IPS-NIHi11 (cell line): ENCODE data around the gene WLS.
"Not testable (repeated sequence)": the region's sequence is repeated elsewhere in the genome, so short reads cannot be mapped to it uniquely, and the experiment has no call there.

Source experiments
- DNase-seq: peaks from one replicate; pipeline ENCODE4 v3.0.0; 2012; ENCODE audit warnings: mixed read lengths, low spot score

Gene WLS

GRCh38 chr1:68198752-68199151 is 33.6 kb downstream of the WLS start:
- DNase-seq, result no peak

- DNase-seq, result no peak
These were observed 34.4 kb downstream of the WLS start for GRCh38 chr1:68197891-68198290.

GRCh38 chr1:68197461-68197860 is 34.9 kb downstream of the WLS start:
- no peak for DNase-seq

- no peak for DNase-seq
These were observed 35.6 kb downstream of the WLS start for GRCh38 chr1:68196676-68197075.

GRCh38 chr1:68191717-68192116 is 40.6 kb downstream of the WLS start:
- DNase-seq, result no peak

- DNase-seq, result no peak
These were observed 43.5 kb downstream of the WLS start for GRCh38 chr1:68188644-68189340.

- DNase-seq, result no peak
These were observed 44.2 kb downstream of the WLS start for GRCh38 chr1:68188060-68188538.

GRCh38 chr1:68185743-68186142 is 46.6 kb downstream of the WLS start:
- no peak for DNase-seq

- DNase-seq, result no peak
These were observed 48.4 kb downstream of the WLS start for GRCh38 chr1:68183895-68184294.

- no peak for DNase-seq
These were observed 51.2 kb downstream of the WLS start for GRCh38 chr1:68181165-68181556.

GRCh38 chr1:68180441-68181164 is 51.7 kb downstream of the WLS start:
- DNase-seq, result no peak

GRCh38 chr1:68178821-68179490 is 53.4 kb downstream of the WLS start:
- no peak for DNase-seq

- DNase-seq, result no peak
These were observed 56.5 kb downstream of the WLS start for GRCh38 chr1:68175621-68176398.

GRCh38 chr1:68174738-68175113 is 57.6 kb downstream of the WLS start:
- no peak for DNase-seq

- DNase-seq, result peak; percentile 30
These were observed 58.2 kb downstream of the WLS start for GRCh38 chr1:68173936-68174737.

- no peak for DNase-seq
These were observed 58.9 kb downstream of the WLS start for GRCh38 chr1:68173283-68173935.

- not testable (repeated sequence) for DNase-seq
These were observed 60.5 kb downstream of the WLS start for GRCh38 chr1:68171795-68172194.

GRCh38 chr1:68168545-68169171 is 63.7 kb downstream of the WLS start:
- DNase-seq, result no peak

- DNase-seq, result no peak
These were observed 65.1 kb downstream of the WLS start for GRCh38 chr1:68167211-68167610.

- DNase-seq, result no peak
These were observed 66.0 kb downstream of the WLS start for GRCh38 chr1:68166348-68166747.
